HG03064 (cell line): ENCODE results near the gene PCDHA12.
"Not testable (repeated sequence)": the region's sequence is repeated elsewhere in the genome, so short reads cannot be mapped to it uniquely, and the experiment has no call there.

Source experiments
- ATAC-seq: cut with Tn5 transposase; IDR thresholded peaks from one replicate; pipeline ENCODE4 v1.9.1; 2021; ENCODE audit warnings: low read depth; ENCODE audit not compliant: unreplicated experiment

PCDHA12 gene

DNA sequence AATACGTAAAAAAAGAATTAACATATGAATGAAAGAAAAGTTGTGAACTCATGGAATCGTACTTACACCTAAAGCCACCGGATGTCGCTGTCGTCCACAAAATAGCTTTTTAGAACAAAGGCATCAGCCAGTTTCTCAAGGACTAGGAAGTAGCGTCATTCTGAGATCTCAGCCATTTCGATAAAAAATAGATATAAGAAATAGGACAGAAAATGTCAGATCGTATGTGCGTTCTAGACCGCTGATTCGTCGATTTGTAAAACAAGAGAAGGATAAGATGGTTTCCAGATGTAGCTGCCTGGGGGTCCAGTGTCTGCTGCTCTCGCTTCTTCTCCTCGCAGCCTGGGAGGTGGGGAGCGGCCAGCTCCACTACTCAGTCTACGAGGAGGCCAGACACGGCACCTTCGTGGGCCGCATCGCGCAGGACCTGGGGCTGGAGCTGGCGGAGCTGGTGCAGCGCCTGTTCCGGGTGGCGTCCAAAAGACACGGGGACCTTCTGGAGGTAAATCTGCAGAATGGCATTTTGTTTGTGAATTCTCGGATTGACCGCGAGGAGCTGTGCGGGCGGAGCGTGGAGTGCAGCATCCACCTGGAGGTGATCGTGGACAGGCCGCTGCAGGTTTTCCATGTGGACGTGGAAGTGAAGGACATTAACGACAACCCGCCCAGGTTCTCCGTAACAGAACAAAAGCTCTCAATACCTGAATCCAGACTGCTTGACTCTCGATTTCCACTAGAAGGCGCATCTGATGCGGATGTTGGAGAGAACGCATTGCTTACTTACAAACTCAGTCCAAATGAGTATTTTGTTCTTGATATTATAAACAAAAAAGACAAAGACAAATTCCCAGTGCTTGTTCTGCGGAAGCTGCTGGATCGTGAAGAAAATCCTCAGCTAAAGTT is 19.1 kb upstream of the PCDHA12 start, which contains the start of gene PCDHA10:
PCDHA10 (plus strand) TSS at position 126 of the 903 bp plus-strand sequence; CDS start at position 278, 152 bp downstream.
- no peak for ATAC-seq

DNA sequence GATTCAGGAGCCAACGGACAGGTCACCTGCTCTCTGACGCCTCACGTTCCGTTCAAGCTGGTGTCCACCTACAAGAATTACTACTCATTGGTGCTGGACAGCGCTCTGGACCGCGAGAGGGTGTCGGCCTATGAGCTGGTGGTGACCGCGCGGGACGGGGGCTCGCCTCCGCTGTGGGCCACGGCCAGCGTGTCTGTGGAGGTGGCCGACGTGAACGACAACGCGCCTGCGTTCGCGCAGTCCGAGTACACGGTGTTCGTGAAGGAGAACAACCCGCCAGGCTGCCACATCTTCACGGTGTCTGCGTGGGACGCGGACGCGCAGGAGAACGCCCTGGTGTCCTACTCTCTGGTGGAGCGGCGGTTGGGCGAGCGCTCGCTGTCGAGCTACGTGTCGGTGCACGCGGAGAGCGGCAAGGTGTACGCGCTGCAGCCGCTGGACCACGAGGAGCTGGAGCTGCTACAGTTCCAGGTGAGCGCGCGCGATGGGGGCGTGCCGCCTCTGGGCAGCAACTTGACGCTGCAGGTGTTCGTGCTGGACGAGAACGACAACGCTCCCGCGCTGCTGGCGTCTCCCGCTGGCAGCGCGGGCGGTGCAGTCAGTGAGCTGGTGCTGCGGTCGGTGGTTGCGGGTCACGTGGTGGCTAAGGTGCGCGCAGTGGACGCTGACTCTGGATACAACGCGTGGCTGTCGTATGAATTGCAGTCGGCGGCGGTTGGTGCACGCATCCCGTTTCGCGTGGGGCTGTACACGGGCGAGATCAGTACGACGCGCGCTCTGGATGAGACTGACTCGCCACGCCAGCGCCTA is 17.7 kb upstream of the PCDHA12 start:
- no peak for ATAC-seq

DNA sequence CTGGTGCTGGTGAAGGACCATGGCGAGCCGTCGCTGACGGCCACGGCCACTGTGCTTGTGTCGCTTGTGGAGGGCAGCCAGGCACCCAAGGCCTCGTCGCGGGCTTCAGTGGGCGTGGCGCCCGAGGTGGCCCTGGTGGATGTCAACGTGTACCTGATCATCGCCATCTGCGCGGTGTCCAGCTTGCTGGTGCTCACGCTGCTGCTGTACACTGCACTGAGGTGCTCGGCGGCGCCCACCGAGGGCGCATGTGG is 17.2 kb upstream of the PCDHA12 start:
- no peak for ATAC-seq

DNA sequence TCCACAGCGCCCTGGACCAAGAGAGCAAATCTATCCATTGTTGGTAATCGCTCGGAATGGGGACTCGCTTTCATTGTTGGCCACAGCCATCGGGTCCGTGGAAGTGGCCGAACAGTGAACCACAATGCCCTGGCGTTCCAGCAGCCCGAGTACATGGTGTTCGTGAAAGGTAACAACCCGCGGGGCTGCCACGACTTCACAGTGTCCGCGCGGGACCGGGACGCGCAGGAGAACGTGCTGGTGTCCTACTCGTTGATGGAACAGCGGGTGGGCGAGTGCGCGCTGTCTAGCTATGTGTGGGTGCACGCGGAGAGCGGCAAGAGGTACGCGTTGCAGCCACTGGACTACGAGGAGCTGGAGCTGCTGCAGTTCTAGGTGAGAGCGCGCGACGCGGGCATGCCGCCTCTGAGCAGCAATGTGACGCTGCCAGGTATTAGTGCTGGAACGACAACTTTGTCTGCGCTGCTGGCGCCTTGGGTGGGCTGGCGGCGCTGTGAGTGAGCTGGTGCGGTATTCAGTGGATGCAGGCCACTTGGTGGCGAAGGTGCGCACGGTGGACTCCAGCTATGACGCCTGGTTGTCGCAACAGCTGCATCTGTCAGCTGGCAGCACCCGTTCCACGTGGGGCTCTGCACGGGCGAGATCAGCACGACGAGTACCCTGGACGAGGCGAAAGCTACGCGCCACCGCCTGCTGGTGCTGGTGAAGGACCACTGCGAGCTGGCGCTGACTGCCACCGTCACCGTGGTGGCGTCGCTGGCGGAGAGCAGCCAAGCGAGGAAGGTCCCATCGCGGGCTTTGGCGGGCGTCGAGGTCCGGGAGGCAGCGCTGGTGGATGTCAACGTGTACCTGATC is 12.4 kb upstream of the PCDHA12 start:
- ATAC-seq: no peak

DNA sequence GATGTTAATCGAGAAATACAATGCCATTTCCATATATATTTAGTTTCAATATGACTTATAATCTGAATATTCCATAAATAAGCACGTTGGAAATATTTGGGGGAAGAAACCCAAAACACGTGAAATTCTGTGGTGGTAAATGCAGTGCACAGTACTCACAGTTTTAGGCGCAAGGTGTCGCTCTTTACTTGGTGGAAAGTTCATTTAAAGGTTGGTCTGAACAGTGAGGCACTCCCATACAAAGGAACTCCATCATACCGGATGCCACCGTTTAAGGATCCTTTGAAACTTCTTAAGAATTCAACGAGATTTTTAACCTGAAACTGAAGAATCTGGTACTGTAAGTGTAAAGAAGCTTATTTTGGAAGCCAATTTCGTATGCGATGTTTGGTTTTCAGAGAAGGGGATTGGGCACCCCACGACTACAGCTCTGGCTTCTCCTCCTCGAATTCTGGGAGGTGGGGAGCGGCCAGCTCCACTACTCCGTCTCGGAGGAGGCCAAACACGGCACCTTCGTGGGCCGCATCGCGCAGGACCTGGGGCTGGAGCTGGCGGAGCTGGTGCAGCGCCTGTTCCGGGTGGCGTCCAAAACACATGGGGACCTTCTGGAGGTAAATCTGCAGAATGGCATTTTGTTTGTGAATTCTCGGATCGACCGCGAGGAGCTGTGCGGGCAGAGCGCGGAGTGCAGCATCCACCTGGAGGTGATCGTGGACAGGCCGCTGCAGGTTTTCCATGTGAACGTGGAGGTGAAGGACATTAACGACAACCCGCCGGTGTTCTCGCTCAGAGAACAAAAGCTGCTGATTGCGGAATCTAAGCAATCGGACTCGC is 6.2 kb upstream of the PCDHA12 start, which contains the start of gene PCDHA11:
PCDHA11 (plus strand) TSS at position 237 of the 834 bp plus-strand sequence; CDS start at position 384, 147 bp downstream.
- ATAC-seq: no peak

DNA sequence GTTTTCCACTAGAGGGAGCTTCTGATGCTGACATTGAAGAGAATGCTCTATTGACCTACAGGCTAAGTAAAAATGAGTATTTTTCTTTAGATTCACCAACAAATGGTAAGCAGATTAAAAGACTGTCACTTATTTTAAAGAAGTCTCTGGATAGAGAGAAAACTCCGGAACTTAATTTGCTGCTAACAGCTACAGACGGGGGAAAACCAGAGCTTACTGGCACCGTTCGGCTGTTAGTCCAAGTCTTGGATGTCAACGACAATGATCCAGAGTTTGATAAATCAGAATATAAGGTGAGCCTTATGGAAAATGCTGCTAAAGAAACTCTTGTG is 5.6 kb upstream of the PCDHA12 start:
- no peak for ATAC-seq

DNA sequence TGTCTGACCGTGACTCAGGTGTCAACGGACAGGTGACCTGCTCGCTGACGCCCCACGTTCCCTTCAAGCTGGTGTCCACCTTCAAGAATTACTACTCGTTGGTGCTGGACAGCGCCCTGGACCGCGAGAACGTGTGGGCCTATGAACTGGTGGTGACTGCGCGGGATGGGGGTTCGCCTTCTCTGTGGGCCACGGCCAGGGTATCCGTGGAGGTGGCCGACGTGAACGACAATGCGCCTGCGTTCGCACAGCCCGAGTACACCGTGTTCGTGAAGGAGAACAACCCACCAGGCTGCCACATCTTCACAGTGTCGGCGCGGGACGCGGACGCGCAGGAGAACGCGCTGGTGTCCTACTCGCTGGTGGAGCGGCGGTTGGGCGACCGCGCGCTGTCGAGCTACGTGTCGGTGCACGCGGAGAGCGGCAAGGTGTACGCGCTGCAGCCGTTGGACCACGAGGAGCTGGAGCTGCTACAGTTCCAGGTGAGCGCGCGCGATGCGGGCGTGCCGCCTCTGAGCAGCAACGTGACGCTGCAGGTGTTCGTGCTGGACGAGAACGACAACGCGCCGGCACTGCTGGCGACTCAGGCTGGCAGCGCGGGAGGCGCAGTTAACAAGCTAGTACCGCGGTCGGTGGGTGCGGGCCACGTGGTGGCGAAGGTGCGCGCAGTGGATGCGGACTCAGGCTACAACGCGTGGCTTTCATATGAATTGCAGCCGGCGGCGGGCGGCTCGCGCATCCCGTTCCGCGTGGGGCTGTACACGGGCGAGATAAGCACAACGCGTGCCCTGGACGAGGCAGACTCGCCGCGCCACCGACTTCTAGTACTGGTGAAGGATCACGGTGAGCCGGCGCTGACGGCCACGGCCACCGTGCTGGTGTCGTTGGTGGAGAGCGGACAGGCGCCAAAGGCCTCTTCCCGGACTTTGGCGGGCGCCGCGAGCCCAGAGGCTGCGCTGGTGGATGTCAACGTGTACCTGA is 4.6 kb upstream of the PCDHA12 start:
- ATAC-seq: no peak

DNA sequence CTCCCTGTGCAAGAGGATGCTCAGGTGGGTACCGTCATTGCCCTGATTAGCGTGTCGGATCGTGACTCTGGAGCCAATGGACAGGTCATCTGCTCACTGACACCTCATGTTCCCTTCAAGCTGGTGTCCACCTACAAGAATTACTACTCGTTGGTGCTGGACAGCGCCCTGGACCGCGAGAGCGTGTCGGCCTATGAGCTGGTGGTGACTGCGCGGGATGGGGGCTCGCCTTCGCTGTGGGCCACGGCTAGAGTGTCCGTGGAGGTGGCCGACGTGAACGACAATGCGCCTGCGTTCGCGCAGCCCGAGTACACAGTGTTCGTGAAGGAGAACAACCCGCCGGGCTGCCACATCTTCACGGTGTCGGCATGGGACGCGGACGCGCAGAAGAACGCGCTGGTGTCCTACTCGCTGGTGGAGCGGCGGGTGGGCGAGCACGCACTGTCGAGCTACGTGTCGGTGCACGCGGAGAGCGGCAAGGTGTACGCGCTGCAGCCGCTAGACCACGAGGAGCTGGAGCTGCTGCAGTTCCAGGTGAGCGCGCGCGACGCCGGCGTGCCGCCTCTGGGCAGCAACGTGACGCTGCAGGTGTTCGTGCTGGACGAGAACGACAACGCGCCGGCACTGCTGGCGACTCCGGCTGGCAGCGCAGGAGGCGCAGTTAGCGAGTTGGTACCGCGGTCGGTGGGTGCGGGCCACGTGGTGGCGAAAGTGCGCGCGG is 1.6 kb downstream of the PCDHA12 start:
- ATAC-seq: not testable (repeated sequence)

DNA sequence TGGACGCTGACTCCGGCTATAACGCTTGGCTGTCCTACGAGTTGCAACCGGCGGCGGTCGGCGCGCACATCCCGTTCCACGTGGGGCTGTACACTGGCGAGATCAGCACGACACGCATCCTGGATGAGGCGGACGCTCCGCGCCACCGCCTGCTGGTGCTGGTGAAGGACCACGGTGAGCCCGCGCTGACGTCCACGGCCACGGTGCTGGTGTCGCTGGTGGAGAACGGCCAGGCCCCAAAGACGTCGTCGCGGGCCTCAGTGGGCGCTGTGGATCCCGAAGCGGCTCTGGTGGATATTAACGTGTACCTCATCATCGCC is 2.1 kb downstream of the PCDHA12 start:
- ATAC-seq: no peak

DNA sequence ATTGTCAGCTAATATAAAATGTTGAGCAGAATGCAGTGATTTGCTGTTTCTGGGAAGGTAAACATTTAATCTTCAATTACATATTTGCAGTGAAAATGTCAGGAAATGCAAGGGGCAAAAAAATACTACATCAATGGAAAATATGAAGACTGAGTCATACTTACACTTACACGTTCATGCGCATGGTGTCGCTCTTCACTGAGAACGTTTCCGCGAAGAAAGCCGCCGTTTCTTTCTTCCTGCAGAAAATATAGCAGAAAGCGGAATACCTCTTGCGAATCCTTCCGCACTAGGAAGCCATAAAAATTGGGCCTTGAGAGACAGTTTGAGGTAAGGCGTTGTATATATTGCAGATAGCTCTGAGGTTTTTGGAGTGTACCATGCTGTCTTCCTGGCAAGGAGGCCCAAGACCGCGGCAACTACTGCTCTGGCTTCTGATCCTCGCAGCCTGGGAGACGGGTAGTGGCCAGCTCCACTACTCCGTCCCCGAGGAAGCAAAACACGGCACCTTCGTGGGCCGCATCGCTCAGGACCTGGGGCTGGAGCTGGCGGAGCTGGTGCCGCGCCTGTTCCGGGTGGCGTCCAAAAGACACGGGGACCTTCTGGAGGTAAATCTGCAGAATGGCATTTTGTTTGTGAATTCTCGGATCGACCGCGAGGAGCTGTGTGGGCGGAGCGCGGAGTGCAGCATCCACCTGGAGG is 6.9 kb downstream of the PCDHA12 start, which contains the start of gene PCDHA13:
PCDHA13 (plus strand) TSS at position 236 of the 702 bp plus-strand sequence; CDS start at position 381, 145 bp downstream.
- ATAC-seq: no peak

DNA sequence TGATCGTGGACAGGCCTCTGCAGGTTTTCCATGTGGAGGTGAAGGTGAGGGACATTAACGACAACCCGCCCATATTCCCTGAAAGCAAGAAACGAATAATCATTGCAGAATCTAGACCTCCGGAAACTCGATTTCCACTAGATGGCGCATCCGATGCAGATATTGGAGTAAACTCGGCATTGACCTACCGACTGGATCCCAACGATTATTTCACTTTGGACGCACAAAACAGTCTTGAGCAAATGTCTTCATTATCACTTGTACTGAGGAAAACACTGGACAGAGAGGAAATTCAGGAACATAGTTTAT is 7.4 kb downstream of the PCDHA12 start:
- no peak for ATAC-seq

DNA sequence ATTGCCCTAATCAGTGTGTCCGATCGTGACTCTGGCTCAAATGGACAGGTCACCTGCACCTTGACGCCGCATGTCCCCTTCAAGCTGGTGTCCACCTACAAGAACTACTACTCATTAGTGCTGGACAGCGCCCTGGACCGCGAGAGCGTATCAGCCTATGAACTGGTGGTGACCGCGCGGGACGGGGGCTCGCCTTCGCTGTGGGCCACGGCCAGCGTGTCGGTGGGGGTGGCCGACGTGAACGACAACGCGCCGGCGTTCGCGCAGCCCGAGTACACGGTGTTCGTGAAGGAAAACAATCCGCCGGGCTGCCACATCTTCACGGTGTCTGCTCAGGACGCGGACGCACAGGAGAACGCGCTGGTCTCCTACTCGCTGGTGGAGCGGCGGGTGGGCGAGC is 8.3 kb downstream of the PCDHA12 start:
- ATAC-seq: no peak

DNA sequence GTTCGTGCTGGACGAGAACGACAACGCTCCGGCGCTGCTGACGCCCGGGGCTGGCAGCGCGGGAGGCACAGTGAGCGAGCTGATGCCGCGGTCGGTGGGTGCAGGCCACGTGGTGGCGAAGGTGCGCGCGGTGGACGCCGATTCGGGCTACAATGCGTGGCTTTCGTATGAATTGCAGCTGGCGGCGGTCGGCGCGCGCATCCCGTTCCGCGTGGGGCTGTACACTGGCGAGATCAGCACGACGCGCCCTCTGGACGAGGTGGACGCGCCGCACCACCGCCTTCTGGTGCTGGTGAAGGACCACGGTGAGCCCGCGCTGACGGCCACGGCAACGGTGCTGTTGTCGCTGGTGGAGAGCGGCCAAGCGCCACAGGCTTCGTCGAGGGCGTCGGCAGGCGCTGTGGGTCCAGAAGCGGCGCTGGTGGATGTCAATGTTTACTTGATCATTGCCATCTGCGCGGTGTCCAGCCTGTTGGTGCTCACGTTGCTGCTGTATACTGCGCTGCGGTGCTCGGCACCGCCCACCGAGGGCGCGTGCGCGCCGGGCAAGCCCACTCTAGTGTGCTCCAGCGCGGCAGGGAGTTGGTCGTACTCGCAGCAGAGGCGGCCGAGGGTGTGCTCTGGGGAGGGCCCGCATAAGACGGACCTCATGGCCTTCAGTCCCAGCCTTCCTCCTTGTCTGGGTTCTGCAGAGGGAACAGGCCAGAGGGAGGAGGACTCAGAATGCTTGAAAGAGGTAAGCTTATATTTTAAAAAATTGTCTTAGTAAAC is 9.0 kb downstream of the PCDHA12 start:
- ATAC-seq: no peak

DNA sequence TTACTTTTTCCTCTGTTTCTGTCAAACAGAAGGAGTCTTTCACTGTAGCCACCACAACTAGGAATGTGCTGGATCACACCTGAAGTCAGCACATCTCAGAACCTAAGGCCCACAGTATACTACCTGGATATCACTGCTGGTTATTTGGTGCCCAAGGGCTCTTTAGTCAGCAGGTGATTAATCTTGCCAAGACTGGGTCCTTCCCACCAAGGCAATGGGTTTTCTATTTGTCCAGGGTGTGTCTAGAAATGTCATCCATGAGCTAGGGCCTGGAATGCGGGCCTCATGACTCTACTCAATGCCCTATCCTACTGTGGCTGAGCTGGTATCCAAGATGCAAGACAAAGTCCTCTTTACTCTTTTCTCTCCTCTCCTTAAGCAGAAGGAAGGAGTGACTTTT is 41.2 kb downstream of the PCDHA12 start:
- ATAC-seq: no peak

DNA sequence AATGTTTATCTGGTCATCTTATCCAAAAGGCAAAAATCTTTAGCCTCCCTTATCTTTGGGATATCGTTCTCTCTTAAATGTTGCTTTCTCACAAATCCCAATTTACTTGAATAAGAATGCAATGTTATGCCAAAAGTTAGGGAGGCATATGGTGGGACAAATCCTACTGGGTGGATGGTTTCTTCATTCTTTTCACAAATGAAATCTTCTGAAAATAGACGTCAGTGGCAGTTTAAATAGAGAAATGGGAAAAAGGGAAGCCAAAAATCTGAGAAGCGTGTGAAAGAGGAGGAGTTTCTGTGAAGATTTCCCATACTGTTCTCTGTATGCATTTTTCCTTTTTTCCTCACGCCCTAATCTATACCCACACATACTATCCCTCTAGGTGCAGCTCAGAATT is 48.5 kb downstream of the PCDHA12 start:
- no peak for ATAC-seq

DNA sequence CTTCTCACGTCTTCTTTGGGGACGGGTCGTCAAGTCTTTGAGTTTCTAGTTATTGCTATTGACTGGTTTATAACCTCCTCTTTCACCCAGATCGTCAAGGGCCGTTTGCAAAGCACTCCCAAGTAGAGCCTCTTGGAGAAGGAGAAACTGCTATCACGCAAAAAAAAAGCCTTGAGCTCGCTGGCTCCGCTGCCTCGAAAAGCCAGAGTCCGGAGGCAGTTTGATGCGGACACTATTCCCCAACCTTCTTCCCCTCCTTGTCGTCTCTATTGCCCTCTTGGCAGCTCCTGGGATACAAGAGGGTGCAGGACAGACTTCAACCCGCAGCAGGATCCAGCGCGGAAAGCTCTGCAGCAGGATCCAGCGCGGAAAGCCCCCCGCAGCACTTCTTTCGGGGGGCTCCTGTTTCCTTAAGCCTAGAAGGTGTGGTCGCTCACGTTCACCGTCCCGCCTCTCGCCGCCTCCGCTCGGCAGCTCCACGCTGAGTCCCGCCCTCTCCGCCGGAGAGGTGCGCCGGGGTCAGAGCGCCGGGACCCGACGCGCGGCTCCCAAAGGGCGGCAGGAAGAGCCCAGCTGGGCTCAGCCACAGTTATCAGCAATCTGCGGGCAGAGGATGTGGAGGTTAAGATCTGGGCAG is 50.8 kb downstream of the PCDHA12 start, which contains the start of gene PCDHAC1:
PCDHAC1 (plus strand) TSS at position 494 of the 637 bp plus-strand sequence. CDS start 594 bp downstream, outside the sequence.
- ATAC-seq: no peak
